HFF-Myc (cell line): ENCODE data around the gene CGB1.

Source experiments
- DNase-seq: peaks from one replicate; pipeline ENCODE4 v3.0.0-alpha.2; 2011; ENCODE audit warnings: low read depth; ENCODE audit errors: extremely low read depth
- H3K4me3 ChIP-seq: replicated peaks from 2 replicates; pipeline ENCODE4 v1.5.1; 2011; ENCODE audit warnings: low read depth, mild to moderate bottlenecking, control low read depth, low read length
- CTCF ChIP-seq: IDR thresholded peaks from 2 replicates; pipeline ENCODE4 v1.5.1; 2012; ENCODE audit warnings: mild to moderate bottlenecking, low read depth, low read length, control low read depth; ENCODE audit errors: missing control alignments

CGB1 gene

GRCh38 chr19:49065905-49066512, 29.3 kb upstream of the CGB1 start:
- DNase-seq: no peak
- no peak overlapping the region for H3K4me3 ChIP-seq
- TF ChIP-seq CTCF: no peak

GRCh38 chr19:49064768-49065611, 28.3 kb upstream of the CGB1 start, which contains the start of gene NTF4:
TSS of gene NTF4 (minus strand) at chr19:49064818. CDS start at chr19:49061997, 2,821 bp downstream.
- no peak within 1 kb of the TSS for H3K4me3 ChIP-seq
- TF ChIP-seq CTCF: no peak
- no peak for DNase-seq

- H3K4me3 ChIP-seq: no peak overlapping the region
- no peak for DNase-seq
- TF ChIP-seq CTCF: no peak
These were observed 27.4 kb upstream of the CGB1 start for GRCh38 chr19:49064029-49064629.

GRCh38 chr19:49061445-49061844, 24.8 kb upstream of the CGB1 start:
- DNase-seq: no peak
- no peak overlapping the region for H3K4me3 ChIP-seq
- TF ChIP-seq CTCF: no peak

GRCh38 chr19:49061000-49061399, 24.3 kb upstream of the CGB1 start:
- no peak for TF ChIP-seq CTCF
- no peak overlapping the region for H3K4me3 ChIP-seq
- no peak for DNase-seq

GRCh38 chr19:49059053-49059452, 22.4 kb upstream of the CGB1 start:
- TF ChIP-seq CTCF: no peak
- no peak overlapping the region for H3K4me3 ChIP-seq
- no peak for DNase-seq
